ENCODE data around the gene RAD51AP2.
"Not testable (repeated sequence)": the region's sequence is repeated elsewhere in the genome, so short reads cannot be mapped to it uniquely, and the experiment has no call there.

The RAD51AP2 gene

GRCh38 chr2:17518212-17519154 is at the start of gene RAD51AP2:
TSS of gene RAD51AP2 (minus strand) at chr2:17518440. CDS start at chr2:17518415, 25 bp downstream.
- peak; percentile 92 for DNase-seq

GRCh38 chr2:17565726-17566125 is 47.5 kb upstream of the RAD51AP2 start:
- not testable (repeated sequence) for DNase-seq

DNA sequence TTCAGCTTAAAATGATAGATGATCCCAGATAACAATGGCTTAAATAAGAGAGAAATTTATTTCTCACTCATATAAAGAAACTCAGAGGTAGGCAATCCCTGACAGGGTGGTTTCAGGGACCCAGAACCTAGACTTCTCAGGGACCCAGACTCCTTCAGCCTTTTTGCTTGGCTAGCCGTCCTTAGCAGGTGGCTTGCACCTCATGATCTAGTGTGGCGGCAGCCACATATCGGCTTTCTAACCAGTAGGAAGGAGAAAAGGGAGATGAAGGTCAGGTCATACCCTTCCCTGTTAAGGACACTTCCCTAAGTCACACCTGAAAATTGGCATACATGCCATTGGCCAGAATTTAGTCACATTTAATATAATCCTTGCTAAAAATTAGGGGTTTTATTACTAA is 40.6 kb upstream of the RAD51AP2 start:
- no peak for DNase-seq

GRCh38 chr2:17558053-17558452 is 39.8 kb upstream of the RAD51AP2 start:
- DNase-seq = no peak

- no peak for DNase-seq
Observed at GRCh38 chr2:17557596-17557995, 39.4 kb upstream of the RAD51AP2 start.

DNA sequence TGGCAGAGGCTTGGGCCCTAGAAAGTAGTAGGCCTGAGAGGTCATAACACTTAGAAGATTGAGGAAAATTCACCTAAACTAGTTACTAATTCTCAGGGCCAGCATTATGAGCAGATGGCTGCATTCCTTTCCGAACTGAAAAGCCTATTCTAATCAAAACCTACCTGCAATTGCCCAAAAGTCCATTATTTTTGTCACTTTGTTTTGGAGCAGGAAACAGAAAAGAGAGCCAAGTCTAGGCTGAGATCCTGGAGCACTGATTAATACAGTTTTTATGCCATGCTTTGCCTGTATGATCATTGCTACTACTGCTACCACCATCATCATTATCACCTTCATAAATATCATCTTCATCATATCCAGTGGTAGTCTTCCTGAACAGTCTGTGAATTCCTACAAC is 36.9 kb upstream of the RAD51AP2 start:
- DNase-seq = no peak

DNA sequence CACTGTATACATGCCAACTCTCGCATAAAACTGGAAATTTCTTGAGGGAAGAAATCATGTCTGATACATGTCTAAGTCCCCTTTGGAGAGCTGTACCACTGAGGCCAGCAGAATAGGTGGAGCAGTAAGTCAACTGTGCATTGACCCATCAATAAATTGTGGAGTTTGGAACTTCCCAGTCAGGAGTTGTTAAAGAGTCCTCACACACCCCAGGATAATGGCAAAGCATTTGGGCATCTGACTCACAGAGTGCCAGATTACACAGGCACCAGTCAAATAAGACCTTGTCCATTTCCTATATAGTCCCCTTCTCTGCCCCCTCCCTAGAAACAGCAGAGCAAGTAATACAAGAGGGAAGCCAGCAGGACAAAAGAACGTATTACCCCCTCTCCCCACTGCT is 32.7 kb upstream of the RAD51AP2 start:
- DNase-seq = no peak

DNA sequence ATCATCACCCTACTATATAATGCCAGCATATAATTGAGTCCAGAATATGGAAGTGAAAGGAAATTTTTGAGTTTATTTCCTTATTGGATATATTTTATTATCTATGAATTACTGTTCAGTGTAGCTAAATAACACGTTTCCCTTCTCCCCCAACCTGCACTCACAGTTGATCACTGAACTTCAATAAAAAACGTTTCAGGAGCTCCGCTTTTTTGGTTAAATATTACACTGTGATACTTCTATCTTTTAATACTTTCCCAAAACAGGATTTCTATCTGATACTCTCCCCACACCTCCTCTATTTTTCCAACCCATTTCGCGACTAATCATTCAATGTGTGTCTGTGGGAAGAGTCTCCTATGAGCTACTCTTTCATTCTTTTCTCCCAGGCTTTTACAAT is 29.5 kb upstream of the RAD51AP2 start:
- no peak for DNase-seq

GRCh38 chr2:17547237-17547636 is 29.0 kb upstream of the RAD51AP2 start:
- no peak for DNase-seq

DNA sequence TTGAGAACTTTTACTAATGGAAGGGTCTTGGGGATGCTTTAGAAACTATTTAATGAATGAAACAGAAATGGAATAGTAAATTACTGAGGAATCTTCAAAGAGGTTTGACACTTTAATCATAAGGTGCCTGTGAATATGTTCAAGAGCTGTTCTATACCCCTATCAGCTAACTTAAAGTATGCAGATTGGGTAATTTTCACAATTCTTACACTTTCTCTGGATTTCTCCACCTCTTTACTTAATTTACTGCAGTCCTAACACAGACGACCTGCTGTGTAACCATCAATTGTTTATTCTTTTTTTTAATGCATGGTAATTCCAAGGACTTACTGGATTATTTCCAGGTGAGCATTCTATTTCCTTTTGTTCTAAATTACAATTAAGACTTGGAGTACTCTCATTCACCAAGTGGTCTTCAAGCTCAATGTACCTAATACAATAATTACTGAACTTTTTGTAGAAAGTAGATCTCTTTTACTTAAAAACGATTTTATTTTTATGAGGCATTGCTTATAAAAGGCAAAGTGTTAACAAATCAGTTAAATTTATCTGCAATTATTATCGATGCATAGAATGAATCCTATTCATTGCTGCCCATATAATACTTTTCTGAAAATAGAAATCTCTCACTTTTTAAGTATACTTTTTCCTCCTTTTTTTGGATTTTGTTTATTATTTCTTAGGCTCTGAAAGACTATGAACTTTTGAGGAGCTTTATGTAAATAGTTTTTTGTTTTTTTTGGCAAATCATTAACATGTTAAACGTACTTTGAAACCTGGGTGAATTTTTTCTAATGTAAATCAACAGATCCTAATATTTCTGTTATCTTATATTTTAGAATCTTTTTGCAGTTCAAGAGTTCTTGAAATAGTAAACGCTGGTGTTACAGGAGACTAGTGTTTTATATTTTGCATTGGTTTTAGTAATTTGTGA is 27.7 kb upstream of the RAD51AP2 start:
- DNase-seq = no peak

GRCh38 chr2:17544256-17544655 is 26.0 kb upstream of the RAD51AP2 start:
- no peak for DNase-seq

DNA sequence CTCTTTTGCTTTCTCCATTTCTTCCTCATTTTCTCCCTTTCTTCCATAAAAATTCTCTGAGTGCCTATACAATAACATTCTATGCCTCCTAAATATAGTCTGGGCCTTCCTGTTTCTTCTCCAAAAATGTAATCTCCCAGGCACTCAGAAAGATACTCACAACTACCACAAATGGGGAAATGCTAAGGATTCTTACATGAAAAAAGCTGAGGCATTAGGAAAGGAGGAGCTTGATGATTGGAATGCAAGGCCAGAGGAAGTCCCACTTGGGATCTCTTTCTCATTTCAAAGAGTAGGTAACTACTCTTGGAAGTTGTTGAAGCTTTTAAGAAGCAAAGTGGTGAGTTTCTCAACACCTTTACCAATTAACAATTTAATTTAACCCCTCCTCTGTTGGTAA is 25.6 kb upstream of the RAD51AP2 start:
- DNase-seq = no peak

- no peak for DNase-seq
Observed at GRCh38 chr2:17543131-17543660, 25.0 kb upstream of the RAD51AP2 start.

DNA sequence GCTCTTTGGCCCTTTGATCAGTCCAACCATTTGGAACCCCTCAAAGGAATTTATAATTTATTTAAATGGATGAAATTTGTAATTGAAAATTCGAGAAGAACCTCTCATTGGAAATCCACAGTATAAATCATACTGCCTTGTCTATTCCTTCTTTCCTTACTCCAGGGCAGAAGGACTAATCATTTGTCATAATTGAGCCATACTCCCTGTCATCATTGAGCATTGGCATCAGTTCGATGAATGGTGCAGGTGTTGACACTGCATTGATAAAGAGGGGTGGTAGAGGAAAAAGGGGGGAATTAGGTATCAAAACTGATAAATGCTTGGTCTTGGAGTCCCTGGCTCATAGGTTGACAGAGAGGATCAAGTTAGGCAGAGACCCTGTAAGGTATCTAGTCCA is 24.2 kb upstream of the RAD51AP2 start:
- DNase-seq = no peak

DNA sequence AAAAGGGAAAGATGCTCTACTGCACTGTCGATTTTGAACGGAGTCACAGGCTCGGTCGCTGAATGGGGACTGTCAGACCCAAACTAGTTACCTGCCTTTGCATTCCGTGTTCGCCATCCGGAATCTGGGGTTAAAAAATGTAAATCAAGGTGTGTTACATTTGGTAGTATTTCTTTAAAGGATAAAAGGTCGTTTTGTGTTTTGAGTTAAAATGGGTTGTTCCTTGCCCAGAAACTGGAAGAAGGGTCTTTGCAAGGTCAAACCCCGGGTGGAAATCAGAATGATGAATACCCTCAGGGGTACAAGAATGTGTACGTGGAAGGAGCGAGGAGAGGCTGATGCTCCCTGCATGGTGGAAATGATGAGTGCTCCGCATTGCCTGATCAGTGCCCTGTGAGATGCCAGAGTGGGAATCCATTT is 23.3 kb upstream of the RAD51AP2 start:
- no peak for DNase-seq

DNA sequence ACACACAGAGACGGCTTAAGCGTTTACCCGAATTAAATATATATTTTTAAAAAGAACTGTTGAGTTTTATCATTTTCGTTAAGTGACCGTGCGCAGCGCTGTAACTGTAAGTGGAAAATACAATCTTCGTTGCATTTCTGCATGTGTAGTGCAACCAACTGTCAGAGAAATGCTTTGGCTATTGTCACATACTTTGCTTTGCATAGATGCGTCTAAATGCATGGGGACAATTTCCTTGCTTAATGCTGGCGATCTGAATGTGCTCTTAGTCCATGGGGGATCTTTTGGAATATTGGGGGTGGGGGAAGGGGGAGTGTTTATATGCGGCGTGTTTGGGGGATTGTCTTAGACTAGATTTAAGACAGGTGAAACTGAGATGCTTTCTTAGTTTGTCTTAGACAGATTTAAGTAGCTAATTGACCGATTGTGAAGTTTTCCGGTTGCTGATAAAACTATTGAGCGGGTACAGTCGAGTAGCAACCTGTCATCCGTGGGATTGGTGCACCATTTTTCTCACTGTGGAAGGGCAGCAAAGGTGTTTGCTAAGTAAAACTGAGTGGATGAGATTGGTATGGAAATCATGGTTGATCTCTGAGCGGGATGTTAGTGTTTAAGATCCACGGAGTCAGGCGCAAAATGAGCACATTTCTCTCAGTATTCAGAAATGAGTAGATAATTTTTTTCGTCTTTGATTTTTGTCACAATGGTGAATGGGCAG is 22.7 kb upstream of the RAD51AP2 start:
- DNase-seq = no peak

GRCh38 chr2:17540093-17540812 is 22.0 kb upstream of the RAD51AP2 start, which contains the start of gene VSNL1:
TSS of gene VSNL1 (plus strand) at chr2:17540696. CDS start at chr2:17592075, 51,379 bp downstream.
- DNase-seq = peak; percentile 96

GRCh38 chr2:17539611-17540092 is 21.4 kb upstream of the RAD51AP2 start:
- peak; percentile 75 for DNase-seq

GRCh38 chr2:17538844-17539554 is 20.8 kb upstream of the RAD51AP2 start:
- peak; percentile 85 for DNase-seq

DNA sequence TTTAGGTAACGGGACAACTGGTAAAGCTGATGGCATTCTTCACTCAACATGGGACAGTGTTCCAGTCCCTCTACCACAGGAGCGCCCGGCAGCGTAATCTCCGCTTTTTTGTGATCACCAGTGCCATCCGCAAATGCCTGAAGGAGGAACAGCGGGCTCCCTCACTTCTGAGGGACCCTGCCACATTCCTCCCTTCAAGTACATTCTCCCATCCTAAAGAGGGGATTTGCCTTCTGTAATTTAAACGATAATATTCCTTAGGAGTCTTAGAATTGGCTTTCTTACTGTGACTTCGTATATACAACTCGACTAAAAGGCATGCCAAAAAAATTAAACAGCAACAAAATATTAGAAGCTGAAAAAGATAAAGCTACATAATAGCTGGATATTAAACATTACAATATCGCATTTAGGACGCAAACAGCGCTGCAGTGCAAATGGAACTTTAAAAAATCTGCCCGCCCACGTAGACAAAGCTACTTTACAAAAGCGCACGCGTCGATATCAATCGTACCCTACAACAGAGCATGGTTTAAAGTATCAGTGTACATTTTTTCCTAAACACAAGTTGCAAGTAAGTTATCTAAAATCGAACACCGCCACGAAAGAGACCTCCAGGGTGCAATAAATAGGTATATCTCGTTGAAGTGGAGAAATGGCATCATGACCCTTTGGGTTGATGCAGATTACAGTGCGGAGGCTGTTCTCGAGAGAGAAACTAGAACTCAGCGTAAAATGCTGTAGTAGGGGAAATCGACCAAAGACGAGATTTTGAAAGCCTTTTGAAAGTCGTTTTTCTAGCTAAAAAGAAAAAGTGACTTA is 20.0 kb upstream of the RAD51AP2 start:
- peak; percentile 40 for DNase-seq

Measured in left hindlimb (tissue), 1 donor.